Type B pancreatic cell (in vitro differentiated cells): Measurements from ENCODE around the gene LRP1B. TPM values are rescaled to one million over a fixed set of nuclear protein-coding genes. Genes with fewer than 3 reads are reported as not detected.

Source experiments
- DNase-seq: peaks from one replicate; pipeline ENCODE4 v3.0.0; 2021; ENCODE audit warnings: mixed read lengths; ENCODE audit not compliant: unreplicated experiment; ENCODE audit errors: extremely low spot score
- H3K27ac Mint-ChIP-seq: 2 replicates; pipeline ENCODE4 v1.8.0; 2021; ENCODE audit warnings: mild to moderate bottlenecking, mixed read lengths
- H3K27me3 Mint-ChIP-seq: 2 replicates; pipeline ENCODE4 v1.8.0; 2021; ENCODE audit warnings: mixed read lengths
- H3K36me3 Mint-ChIP-seq: 2 replicates; pipeline ENCODE4 v1.8.0; 2021; ENCODE audit warnings: mixed read lengths
- H3K4me1 Mint-ChIP-seq: one replicate; pipeline ENCODE4 v1.8.0; 2021; ENCODE audit warnings: mixed read lengths; ENCODE audit not compliant: unreplicated experiment
- H3K4me3 Mint-ChIP-seq: 2 replicates; pipeline ENCODE4 v1.8.0; 2021; ENCODE audit warnings: mild to moderate bottlenecking, mixed read lengths
- H3K9me3 Mint-ChIP-seq: 2 replicates; pipeline ENCODE4 v1.8.0; 2021; ENCODE audit warnings: mixed read lengths
- CTCF ChIP-seq: fragments of 200-600 bp; sonication (generic); conservative IDR thresholded peaks from 2 replicates; pipeline ENCODE4 v1.5.0; 2021; ENCODE audit warnings: antibody characterized with exemption, mild to moderate bottlenecking
- total RNA-seq: library from RNA; stranded (reverse); gene quantifications from 2 replicates; pipeline ENCODE4 v1.2.1, GENCODE V29; 2021; ENCODE audit warnings: low replicate concordance

The LRP1B gene
- total RNA-seq, 1 donor from 2014 or later = 16.0 TPM

- Mint-ChIP-seq H3K27ac (no peak overlapping the region), H3K27me3 (no peaks in the 10 kb centered on the region), H3K4me1 (peaks cover 9% of the 10 kb centered on the region), H3K4me3 (no peak overlapping the region), H3K36me3 (no peaks in the 10 kb centered on the region), H3K9me3 (no peaks in the 10 kb centered on the region)
- TF ChIP-seq CTCF = no peak
- no peak for DNase-seq
These were observed 170.9 kb downstream of the LRP1B start for GRCh38 chr2:141959941-141960340.

GRCh38 chr2:141959016-141959415 lies 171.8 kb downstream of the LRP1B start:
- no peak for TF ChIP-seq CTCF

GRCh38 chr2:141957827-141958450 lies 172.9 kb downstream of the LRP1B start:
- H3K9me3 Mint-ChIP-seq = no peaks in the 10 kb centered on the region

More at GRCh38 chr2:141959016-141959415, 171.8 kb downstream of the LRP1B start:
- DNase-seq = no peak
- Mint-ChIP-seq H3K9me3 (no peaks in the 10 kb centered on the region), H3K36me3 (no peaks in the 10 kb centered on the region), H3K4me3 (no peak overlapping the region), H3K4me1 (peaks cover 9% of the 10 kb centered on the region), H3K27me3 (no peaks in the 10 kb centered on the region), H3K27ac (no peak overlapping the region)

GRCh38 chr2:141957321-141957720 lies 173.5 kb downstream of the LRP1B start:
- DNase-seq = no peak

More at GRCh38 chr2:141957827-141958450, 172.9 kb downstream of the LRP1B start:
- no peak for TF ChIP-seq CTCF
- no peak overlapping the region for H3K4me3 Mint-ChIP-seq
- H3K36me3 Mint-ChIP-seq = no peaks in the 10 kb centered on the region
- H3K27ac Mint-ChIP-seq = no peak overlapping the region
- H3K4me1 Mint-ChIP-seq = peaks cover 9% of the 10 kb centered on the region
- DNase-seq = no peak
- H3K27me3 Mint-ChIP-seq = no peaks in the 10 kb centered on the region

GRCh38 chr2:141947396-141948114 lies 183.3 kb downstream of the LRP1B start:
- H3K4me1 Mint-ChIP-seq = no peaks in the 10 kb centered on the region
- no peaks in the 10 kb centered on the region for H3K27me3 Mint-ChIP-seq
- no peak overlapping the region for H3K4me3 Mint-ChIP-seq
- H3K36me3 Mint-ChIP-seq = no peaks in the 10 kb centered on the region
- DNase-seq = no peak
- H3K27ac Mint-ChIP-seq = no peak overlapping the region
- no peak for TF ChIP-seq CTCF
- H3K9me3 Mint-ChIP-seq = no peaks in the 10 kb centered on the region

More at GRCh38 chr2:141957321-141957720, 173.5 kb downstream of the LRP1B start:
- no peak overlapping the region for H3K27ac Mint-ChIP-seq
- H3K9me3 Mint-ChIP-seq = no peaks in the 10 kb centered on the region
- H3K4me1 Mint-ChIP-seq = peaks cover 9% of the 10 kb centered on the region
- TF ChIP-seq CTCF = no peak
- H3K27me3 Mint-ChIP-seq = no peaks in the 10 kb centered on the region
- no peaks in the 10 kb centered on the region for H3K36me3 Mint-ChIP-seq
- H3K4me3 Mint-ChIP-seq = no peak overlapping the region
